AG04450 (cell line): ENCODE results near the gene VSIG8. TPM values are rescaled to one million over a fixed set of nuclear protein-coding genes. Genes with fewer than 3 reads are reported as not detected.
A peak's percentile ranks its signal among the peaks of the same experiment; 100 is the strongest.

Experiments
- CTCF ChIA-PET: fragments of 300-600, 350-600 bp; formaldehyde crosslinking; extraction: SDS; loops from one replicate; lab custom pipeline; 2022; ENCODE audit warnings: antibody characterized with exemption, inconsistent platforms; lab: Charles Lee
- POLR2A ChIA-PET: fragments of 350-600 bp; formaldehyde crosslinking; extraction: SDS; loops from one replicate; lab custom pipeline; 2021; ENCODE audit warnings: antibody characterized with exemption, inconsistent platforms; lab: Yijun Ruan, JAX
- DNase-seq: peaks from one replicate; pipeline ENCODE4 v3.0.0-alpha.2; 2011; ENCODE audit warnings: low read depth, low spot score
- H3K27ac ChIP-seq: one replicate; pipeline ENCODE4 v1.5.1; 2012; ENCODE audit warnings: low read depth, low read length, control low read depth
- H3K27me3 ChIP-seq: one replicate; pipeline ENCODE4 v1.6.0; 2012; ENCODE audit warnings: low read length; ENCODE audit not compliant: control insufficient read depth, insufficient read depth
- H3K4me3 ChIP-seq: 2 replicates; pipeline ENCODE4 v1.5.1; 2011; ENCODE audit warnings: mild to moderate bottlenecking, low read depth, low read length, control low read depth
- H3K9me3 ChIP-seq: 2 replicates; pipeline ENCODE4 v1.5.1; 2012; ENCODE audit warnings: low read length; ENCODE audit not compliant: control insufficient read depth, insufficient read depth
- CTCF ChIP-seq: IDR thresholded peaks from 2 replicates; pipeline ENCODE4 v1.5.1; 2011; ENCODE audit warnings: low read depth, low read length, control low read depth, inconsistent platforms
- polyA plus RNA-seq: library from polyadenylated mRNA; depleted of rRNA; stranded (reverse); fragments of >200 nt; gene quantifications from 2 replicates; pipeline ENCODE4 v1.2.3, GENCODE V29; 2011

VSIG8 gene
- polyA plus RNA-seq, 1 experiment = not detected

- no peaks in the 10 kb centered on the region for H3K9me3 ChIP-seq
- ChIA-PET CTCF (interaction anchor here (1.4 kb wide), 1 partner anchor 40 kb away, joined by 6 read pairs; no protein-coding TSS in a partner anchor), POLR2A (no interaction called here)
- DNase-seq = no peak
- TF ChIP-seq CTCF = no peak
- H3K27me3 ChIP-seq = no peaks in the 10 kb centered on the region
- no peak overlapping the region for H3K4me3 ChIP-seq
- H3K27ac ChIP-seq = no peak overlapping the region
Measured at GRCh38 chr1:159838715-159839114, 23.7 kb downstream of the VSIG8 start.

- Histone ChIP-seq H3K4me3 (no peak overlapping the region), H3K27ac (no peak overlapping the region), H3K9me3 (no peaks in the 10 kb centered on the region), H3K27me3 (no peaks in the 10 kb centered on the region)
- ChIA-PET POLR2A (no interaction called here), CTCF (interaction anchor here (0.9 to 1.4 kb wide), 4 partner anchors 16 to 172 kb away, joined by 3 to 31 read pairs (median 5); no protein-coding TSS in a partner anchor)
- TF ChIP-seq CTCF = 0 out of 2 replicates have a peak, but pooled peaks have one; percentile 21
- no peak for DNase-seq
Measured at GRCh38 chr1:159835862-159836525, 26.5 kb downstream of the VSIG8 start.

- Histone ChIP-seq H3K9me3 (no peaks in the 10 kb centered on the region), H3K27me3 (no peaks in the 10 kb centered on the region), H3K27ac (no peak overlapping the region), H3K4me3 (no peak overlapping the region)
- DNase-seq = no peak
- POLR2A ChIA-PET = no interaction called here
- TF ChIP-seq CTCF = no peak
- CTCF ChIA-PET = interaction anchor here (1.1 to 1.9 kb wide), 3 partner anchors 15 to 172 kb away, joined by 4 to 31 read pairs (median 4); no protein-coding TSS in a partner anchor
Measured at GRCh38 chr1:159835356-159835755, 27.1 kb downstream of the VSIG8 start.

- no peak for DNase-seq
- Histone ChIP-seq H3K27me3 (no peaks in the 10 kb centered on the region), H3K27ac (no peak overlapping the region), H3K4me3 (no peak overlapping the region), H3K9me3 (no peaks in the 10 kb centered on the region)
- CTCF ChIA-PET = interaction anchor here (0.5 to 2.3 kb wide), 3 partner anchors 11 to 250 kb away, joined by 4 to 14 read pairs (median 4); no protein-coding TSS in a partner anchor
- no peak for TF ChIP-seq CTCF
- POLR2A ChIA-PET = no interaction called here
Measured at GRCh38 chr1:159832309-159832708, 30.1 kb downstream of the VSIG8 start.
